Activated CD8-positive, alpha-beta T cell treated with anti-CD3 and anti-CD28 coated beads for 36 hours (primary cell): Measurements from ENCODE around the gene SCLY. TPM values are rescaled to one million over a fixed set of nuclear protein-coding genes. Genes with fewer than 3 reads are reported as not detected.

Experiments
- ATAC-seq: fragments of 200-7000 bp; cut with Tn5 transposase; one replicate; pipeline ENCODE4 v1.10.0; 2021; ENCODE audit warnings: mild to moderate bottlenecking, moderate library complexity
- CTCF ChIA-PET: fragments of 350-600 bp; sonication (Branson Sonifier 250); formaldehyde crosslinking; loops from one replicate; lab custom pipeline; 2021; ENCODE audit warnings: antibody characterized with exemption; lab: Charles Lee
- POLR2A ChIA-PET: fragments of 350-600 bp; sonication (Branson Sonifier 250); formaldehyde crosslinking; loops from one replicate; lab custom pipeline; 2021; ENCODE audit warnings: antibody characterized with exemption; lab: Charles Lee
- DNase-seq: peaks from one replicate; pipeline ENCODE4 v3.0.0-alpha.2; 2020
- H3K27ac Mint-ChIP-seq: one replicate; pipeline ENCODE4 v1.8.0; 2021; ENCODE audit warnings: mild to moderate bottlenecking, mixed read lengths
- H3K27me3 Mint-ChIP-seq: one replicate; pipeline ENCODE4 v1.8.0; 2021; ENCODE audit warnings: mixed read lengths
- H3K36me3 Mint-ChIP-seq: one replicate; pipeline ENCODE4 v1.8.0; 2021; ENCODE audit warnings: low read depth, mixed read lengths
- H3K4me1 Mint-ChIP-seq: one replicate; pipeline ENCODE4 v1.8.0; 2021; ENCODE audit warnings: low read depth, mixed read lengths
- H3K4me3 Mint-ChIP-seq: one replicate; pipeline ENCODE4 v1.8.0; 2021; ENCODE audit warnings: mild to moderate bottlenecking, moderate library complexity, mixed read lengths
- H3K9me3 Mint-ChIP-seq: one replicate; pipeline ENCODE4 v1.8.0; 2021; ENCODE audit warnings: mixed read lengths
- intact Hi-C: fragments of 100-400 bp; cut with micrococcal nuclease; formaldehyde crosslinking; loops from one replicate; pipeline ENCODE4 v1.10.0; 2022
- total RNA-seq, 2 experiments: library from RNA; stranded (reverse); gene quantifications; one replicate each; pipeline ENCODE4 v1.2.3, GENCODE V29; 2021
- TF ChIP-seq, protein P1 (sequence below): fragments of 200-600 bp; IDR thresholded peaks from one replicate; pipeline ENCODE4 v1.8.0; 2022; ENCODE audit warnings: antibody characterized with exemption, mild to moderate bottlenecking

The SCLY gene
- total RNA-seq, 2 experiments from 2014 or later = 77.9 to 93.2 TPM

DNA sequence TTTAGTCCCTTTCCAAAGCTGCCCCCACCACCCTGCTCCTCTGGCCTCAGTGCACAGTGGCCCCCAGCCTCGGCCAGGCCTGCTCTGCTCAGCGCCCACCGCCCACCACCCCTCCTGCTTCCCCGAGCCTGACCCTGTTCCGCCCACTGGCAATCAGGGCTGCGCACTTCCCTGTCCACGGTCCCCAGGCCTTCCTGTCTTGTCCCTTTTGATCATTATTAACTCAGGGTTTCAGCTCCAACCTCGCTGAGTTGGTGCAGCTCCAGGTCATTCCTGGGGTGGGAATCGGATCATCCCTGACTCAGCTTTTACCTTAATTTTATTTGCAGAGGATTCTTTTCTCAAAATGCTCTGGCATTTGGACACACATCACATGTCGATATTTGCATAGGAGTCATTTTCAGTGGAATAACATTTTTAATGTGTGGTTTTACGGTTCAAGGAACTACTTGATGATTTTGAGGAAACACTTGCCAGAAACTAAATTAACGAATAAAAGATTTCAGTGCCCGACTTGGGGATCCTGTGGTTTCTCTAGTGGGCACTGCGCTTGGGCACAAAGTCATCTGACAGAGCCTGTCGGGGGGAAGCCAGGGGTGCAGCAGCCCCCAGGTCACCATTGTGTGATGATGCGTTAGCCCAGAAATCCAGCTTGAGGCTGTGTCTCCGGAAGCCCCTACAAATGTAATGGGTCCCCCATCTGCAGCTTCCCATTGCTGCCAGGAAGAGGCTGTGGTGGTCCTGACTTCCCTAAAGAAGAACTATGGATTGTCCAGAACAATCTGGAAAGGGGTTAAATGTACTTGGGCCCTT, 38.3 kb downstream of the SCLY start:
- H3K27ac Mint-ChIP-seq = no peak overlapping the region
- DNase-seq (no peak), ATAC-seq (no peak)
- H3K36me3 Mint-ChIP-seq = peaks cover 3% of the 10 kb centered on the region
- no peaks in the 10 kb centered on the region for H3K27me3 Mint-ChIP-seq
- intact Hi-C loops = no loop called here
- H3K4me1 Mint-ChIP-seq = peaks cover 2% of the 10 kb centered on the region
- TF ChIP-seq, protein P1, sequence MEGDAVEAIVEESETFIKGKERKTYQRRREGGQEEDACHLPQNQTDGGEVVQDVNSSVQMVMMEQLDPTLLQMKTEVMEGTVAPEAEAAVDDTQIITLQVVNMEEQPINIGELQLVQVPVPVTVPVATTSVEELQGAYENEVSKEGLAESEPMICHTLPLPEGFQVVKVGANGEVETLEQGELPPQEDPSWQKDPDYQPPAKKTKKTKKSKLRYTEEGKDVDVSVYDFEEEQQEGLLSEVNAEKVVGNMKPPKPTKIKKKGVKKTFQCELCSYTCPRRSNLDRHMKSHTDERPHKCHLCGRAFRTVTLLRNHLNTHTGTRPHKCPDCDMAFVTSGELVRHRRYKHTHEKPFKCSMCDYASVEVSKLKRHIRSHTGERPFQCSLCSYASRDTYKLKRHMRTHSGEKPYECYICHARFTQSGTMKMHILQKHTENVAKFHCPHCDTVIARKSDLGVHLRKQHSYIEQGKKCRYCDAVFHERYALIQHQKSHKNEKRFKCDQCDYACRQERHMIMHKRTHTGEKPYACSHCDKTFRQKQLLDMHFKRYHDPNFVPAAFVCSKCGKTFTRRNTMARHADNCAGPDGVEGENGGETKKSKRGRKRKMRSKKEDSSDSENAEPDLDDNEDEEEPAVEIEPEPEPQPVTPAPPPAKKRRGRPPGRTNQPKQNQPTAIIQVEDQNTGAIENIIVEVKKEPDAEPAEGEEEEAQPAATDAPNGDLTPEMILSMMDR = no peak
- POLR2A ChIA-PET = interaction anchor here (0.6 to 1.7 kb wide), 3 partner anchors 8 to 25 kb away, joined by 3 to 4 read pairs (median 4); no protein-coding TSS in a partner anchor
- no peak overlapping the region for H3K4me3 Mint-ChIP-seq
- CTCF ChIA-PET = no interaction called here
- H3K9me3 Mint-ChIP-seq = no peaks in the 10 kb centered on the region

DNA sequence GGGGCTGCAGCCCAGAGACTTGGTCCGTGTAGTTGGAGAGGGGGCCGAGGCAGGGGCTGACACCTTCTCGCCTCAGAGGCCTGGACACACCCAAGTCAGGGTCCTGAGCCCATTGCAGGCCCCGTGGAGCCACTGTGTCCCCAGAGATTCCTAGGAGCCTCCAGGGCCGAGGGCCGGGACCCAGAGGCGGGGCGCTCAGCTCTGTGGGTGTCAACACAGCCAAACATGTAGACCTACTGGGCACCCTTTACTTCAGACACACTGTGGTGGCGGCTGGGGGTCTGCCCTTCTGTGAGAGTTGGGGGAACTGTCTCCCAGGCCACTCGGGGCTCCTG, 38.9 kb downstream of the SCLY start:
- no peaks in the 10 kb centered on the region for H3K27me3 Mint-ChIP-seq
- no peak for ATAC-seq
- TF ChIP-seq, protein P1 = no peak
- H3K36me3 Mint-ChIP-seq = peaks cover 3% of the 10 kb centered on the region
- H3K27ac Mint-ChIP-seq = no peak overlapping the region
- intact Hi-C loops = no loop called here
- H3K9me3 Mint-ChIP-seq = no peaks in the 10 kb centered on the region
- CTCF ChIA-PET = interaction anchor here (0.9 kb wide), 1 partner anchor 19 kb away, joined by 3 read pairs; no protein-coding TSS in a partner anchor
- H3K4me3 Mint-ChIP-seq = no peak overlapping the region
- POLR2A ChIA-PET = interaction anchor here (1.4 to 1.7 kb wide), 2 partner anchors 8 to 9 kb away, joined by 4 read pairs; no protein-coding TSS in a partner anchor
- DNase-seq = no peak
- peaks cover 2% of the 10 kb centered on the region for H3K4me1 Mint-ChIP-seq

DNA sequence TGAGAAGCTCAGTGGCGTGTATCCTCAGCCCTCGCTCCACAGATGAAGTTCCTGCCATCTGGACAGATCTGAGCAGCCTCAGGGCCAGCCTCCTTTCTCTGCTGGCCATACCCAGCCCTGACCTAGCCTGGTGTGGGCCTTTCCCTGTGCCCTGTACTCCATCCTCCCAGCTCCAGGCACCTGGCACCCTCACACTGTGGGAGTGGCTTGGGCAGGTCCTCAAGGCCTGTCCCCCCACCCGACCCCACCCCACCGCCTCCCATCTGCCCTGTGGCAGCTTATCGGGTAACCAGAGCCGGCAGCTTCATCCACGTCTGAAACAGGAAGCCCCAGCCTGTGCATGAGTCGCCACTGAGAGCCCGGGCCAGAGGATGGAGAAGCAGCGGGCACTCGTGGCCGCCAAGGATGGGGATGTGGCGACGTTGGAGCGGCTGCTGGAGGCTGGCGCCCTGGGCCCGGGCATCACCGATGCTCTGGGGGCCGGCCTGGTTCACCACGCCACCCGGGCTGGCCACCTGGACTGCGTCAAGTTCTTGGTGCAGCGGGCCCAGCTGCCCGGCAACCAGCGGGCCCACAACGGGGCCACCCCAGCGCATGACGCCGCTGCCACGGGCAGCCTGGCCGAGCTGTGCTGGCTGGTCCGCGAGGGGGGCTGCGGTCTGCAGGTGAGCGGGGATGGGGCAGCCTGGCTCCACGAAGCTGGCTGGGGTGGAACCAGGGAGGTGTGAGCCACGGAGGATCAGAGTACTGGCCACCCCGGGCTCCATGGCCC, 39.4 kb downstream of the SCLY start, which contains the start of gene ESPNL:
Gene ESPNL (plus strand): TSS at position 292 of the 772 bp plus-strand sequence. CDS start 80 bp downstream, at position 372.
- no peak within 1 kb of the TSS for H3K27ac Mint-ChIP-seq
- POLR2A ChIA-PET = interaction anchor here (1.4 to 1.7 kb wide), 2 partner anchors 9 kb away, joined by 4 read pairs; no protein-coding TSS in a partner anchor
- DNase-seq = no peak

DNA sequence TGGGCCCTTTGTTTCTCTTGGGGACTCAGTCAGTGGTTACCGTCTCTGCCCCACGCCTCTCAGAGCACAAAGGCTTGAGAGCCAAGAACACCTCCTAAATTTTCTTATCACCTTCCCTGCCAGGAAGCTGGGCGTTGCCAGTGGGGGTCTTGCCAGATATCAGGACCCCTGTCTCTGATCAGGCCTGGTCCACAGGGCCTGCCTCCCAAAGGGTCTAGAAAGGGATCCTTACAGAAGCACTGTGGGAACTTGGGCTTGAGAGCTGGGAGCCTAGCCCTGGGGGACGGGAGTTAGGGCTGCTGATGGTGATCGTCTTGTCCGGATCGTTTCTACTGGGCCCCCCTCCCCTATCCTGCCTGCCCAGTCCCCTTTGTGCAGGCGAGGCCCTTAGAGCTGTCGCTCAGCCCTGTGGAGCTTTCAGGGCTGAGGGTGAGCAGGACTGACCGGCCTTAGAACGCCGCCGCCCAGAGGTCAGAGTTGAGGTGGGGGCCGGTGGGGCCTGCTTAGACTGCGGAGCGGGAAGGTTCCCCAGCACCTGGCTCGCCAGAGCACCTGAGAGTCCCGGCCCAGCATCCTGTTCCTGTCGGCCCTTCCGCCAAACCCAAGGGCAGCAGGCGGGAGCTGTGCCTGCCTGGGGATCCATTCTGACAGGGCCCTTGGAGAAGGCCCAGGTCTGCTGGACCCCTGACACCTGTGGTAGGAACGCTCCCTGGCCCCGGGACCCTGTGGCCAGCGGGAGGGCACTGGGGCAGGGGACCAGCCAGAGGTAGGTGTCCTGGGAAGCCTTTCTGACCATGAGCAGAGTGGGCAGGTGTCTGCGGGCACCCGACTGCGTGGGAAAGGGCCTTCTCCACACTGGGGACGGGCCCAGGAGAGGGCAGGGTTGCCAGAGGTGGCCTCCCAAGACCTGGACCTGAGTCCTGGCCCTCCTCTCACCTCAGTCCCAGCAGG, 40.3 kb downstream of the SCLY start:
- TF ChIP-seq, protein P1 = no peak
- Mint-ChIP-seq H3K27ac (no peak overlapping the region), H3K4me3 (no peak overlapping the region), H3K36me3 (peaks cover 3% of the 10 kb centered on the region), H3K9me3 (no peaks in the 10 kb centered on the region), H3K4me1 (peaks cover 2% of the 10 kb centered on the region), H3K27me3 (no peaks in the 10 kb centered on the region)
- ChIA-PET CTCF (no interaction called here), POLR2A (interaction anchor here (1.0 kb wide), 1 partner anchor 14 kb away, joined by 4 read pairs; no protein-coding TSS in a partner anchor)
- intact Hi-C loops = no loop called here
- ATAC-seq = no peak
- no peak for DNase-seq

More for the DNA sequence above, 39.4 kb downstream of the SCLY start, which contains the start of gene ESPNL:
- intact Hi-C loops = no loop called here
- H3K9me3 Mint-ChIP-seq = no peaks in the 10 kb centered on the region
- CTCF ChIA-PET = interaction anchor here (0.9 kb wide), 1 partner anchor 20 kb away, joined by 3 read pairs; no protein-coding TSS in a partner anchor
- no peak for ATAC-seq
- no peak within 1 kb of the TSS for H3K4me3 Mint-ChIP-seq
- TF ChIP-seq, protein P1 = no peak
- peaks cover 2% of the 10 kb centered on the region for H3K4me1 Mint-ChIP-seq
- peaks cover 3% of the 10 kb centered on the region for H3K36me3 Mint-ChIP-seq
- H3K27me3 Mint-ChIP-seq = no peaks in the 10 kb centered on the region
